ENCODE data around the gene ACTR1A.
"Not testable (repeated sequence)": the region's sequence is repeated elsewhere in the genome, so short reads cannot be mapped to it uniquely, and the experiment has no call there.

ACTR1A gene

GRCh38 chr10:102502337-102503151 is at the start of gene ACTR1A:
ACTR1A (minus strand) TSS chr10:102502712; CDS start chr10:102502647, 65 bp downstream.
- peak; percentile 97 for DNase-seq

- DNase-seq = no peak
These were observed 48.2 kb upstream of the ACTR1A start for GRCh38 chr10:102550636-102551210.

GRCh38 chr10:102549549-102549948 is 47.0 kb upstream of the ACTR1A start:
- no peak for DNase-seq

GRCh38 chr10:102546606-102547320 is 44.3 kb upstream of the ACTR1A start:
- no peak for DNase-seq

GRCh38 chr10:102545997-102546396 is 43.5 kb upstream of the ACTR1A start:
- DNase-seq = no peak

- DNase-seq = no peak
These were observed 42.9 kb upstream of the ACTR1A start for GRCh38 chr10:102545265-102545871.

GRCh38 chr10:102542800-102543418 is 40.4 kb upstream of the ACTR1A start:
- DNase-seq = no peak

- no peak for DNase-seq
These were observed 37.5 kb upstream of the ACTR1A start for GRCh38 chr10:102540023-102540422.

- no peak for DNase-seq
These were observed 36.3 kb upstream of the ACTR1A start for GRCh38 chr10:102538811-102539210.

GRCh38 chr10:102537948-102538347 is 35.4 kb upstream of the ACTR1A start:
- DNase-seq = no peak

- DNase-seq = no peak
These were observed 34.9 kb upstream of the ACTR1A start for GRCh38 chr10:102537367-102537766.

GRCh38 chr10:102535481-102536147 is 33.1 kb upstream of the ACTR1A start:
- no peak for DNase-seq

- DNase-seq = not testable (repeated sequence)
These were observed 32.5 kb upstream of the ACTR1A start for GRCh38 chr10:102534966-102535365.

GRCh38 chr10:102534333-102534732 is 31.8 kb upstream of the ACTR1A start:
- no peak for DNase-seq

- DNase-seq = no peak
These were observed 25.0 kb upstream of the ACTR1A start for GRCh38 chr10:102527546-102527945.

- DNase-seq = no peak
These were observed 22.2 kb upstream of the ACTR1A start for GRCh38 chr10:102524746-102525145.

- no peak for DNase-seq
These were observed 20.9 kb upstream of the ACTR1A start for GRCh38 chr10:102523250-102524029.

GRCh38 chr10:102522874-102523249 is 20.4 kb upstream of the ACTR1A start:
- DNase-seq = no peak

GRCh38 chr10:102519246-102519825 is 16.8 kb upstream of the ACTR1A start:
- DNase-seq = no peak

GRCh38 chr10:102517553-102517952 is 15.0 kb upstream of the ACTR1A start:
- DNase-seq = no peak

- no peak for DNase-seq
These were observed 13.2 kb upstream of the ACTR1A start for GRCh38 chr10:102515724-102516123.
